Measurements from ENCODE around the gene MXD1. TPM values are rescaled to one million over a fixed set of nuclear protein-coding genes. Genes with fewer than 3 reads are reported as not detected.

MXD1 gene
- total and polyA plus RNA-seq, 2 of the 4 experiments (the other 2 are of a cell fraction): 2.0 to 3.7 TPM

DNA sequence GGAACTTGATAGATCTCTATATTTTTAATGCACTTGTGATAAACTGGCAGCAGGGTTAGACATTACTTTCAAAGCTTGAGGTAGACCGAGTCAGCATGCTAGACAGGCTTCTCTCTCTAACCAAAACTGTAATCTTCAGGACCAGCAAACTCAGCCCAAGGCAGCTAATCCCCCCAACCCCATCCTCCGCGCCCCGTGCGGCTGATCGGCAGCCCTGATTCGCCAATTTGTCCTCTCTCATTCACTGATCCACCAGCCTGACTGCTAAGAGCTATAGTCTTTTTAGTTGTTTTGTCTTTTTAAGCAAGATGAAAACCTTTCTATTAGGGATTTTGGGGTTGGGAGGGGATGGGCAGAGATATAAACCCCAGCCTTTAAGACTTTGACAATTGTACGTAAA lies 25.8 kb downstream of the MXD1 start:
- Histone ChIP-seq H3K79me1 (ENCODE audit: low read depth in 1 of 2, low read length in 2 of 2) (peaks cover 3 to 6% of the 10 kb centered on the region in 2 experiments), H3K4me1 (ENCODE audit: control insufficient read depth, insufficient read depth, low read length) (peaks cover 3% of the 10 kb centered on the region; the same call in 1 of the 2 replicates), H3K9me1 (ENCODE audit: insufficient read depth, low read length) (peaks cover 13% of the 10 kb centered on the region), H3K4ac (ENCODE audit: low read depth, low read length) (no peak overlapping the region), H3K27me3 (ENCODE audit: control insufficient read depth, insufficient read depth, low read length) (no peaks in the 10 kb centered on the region), H3K9ac (ENCODE audit: low read depth, low read length) (no peak overlapping the region), H3K56ac (ENCODE audit: extremely low read depth, insufficient read depth, low read length) (no peak overlapping the region), H3K9me3 (ENCODE audit: control insufficient read depth, insufficient read depth, low read length) (no peaks in the 10 kb centered on the region), H4K91ac (ENCODE audit: insufficient read depth, low read depth, low read length) (no peak overlapping the region), H2BK120ac (ENCODE audit: low read depth, low read length) (no peak overlapping the region), H2AFZ (replicated peaks; ENCODE audit: low read length, poor library complexity) (no peak overlapping the region), H3K23ac (ENCODE audit: low read depth, low read length) (no peak overlapping the region), H2BK5ac (ENCODE audit: low read depth, low read length, poor library complexity, severe bottlenecking) (no peak overlapping the region), H4K8ac (ENCODE audit: low read depth in 2 of 2, low read length in 2 of 2) (no peak overlapping the region), H4K20me1 (ENCODE audit: insufficient read depth, low read length) (no peaks in the 10 kb centered on the region), H2AK5ac (ENCODE audit: low read depth, low read length) (no peak overlapping the region), H3K36me3 (ENCODE audit: control insufficient read depth, insufficient read depth, low read length) (peaks cover 36% of the 10 kb centered on the region), H4K5ac (ENCODE audit: low read depth, low read length) (no peak overlapping the region), H3K4me2 (ENCODE audit: low read depth, low read length) (no peak overlapping the region), H3K27ac (ENCODE audit: insufficient read depth, low read length) (no peak overlapping the region), H2BK15ac (ENCODE audit: low read depth, low read length) (no peak overlapping the region), H3K18ac (ENCODE audit: low read depth, low read length) (no peak overlapping the region), H2AK9ac (replicated peaks; ENCODE audit: low read depth, low read length, poor library complexity) (no peak overlapping the region), H3K14ac (replicated peaks; ENCODE audit: low read depth, low read length) (no peak overlapping the region), H3K4me3 (ENCODE audit: insufficient read depth, low read depth, low read length) (no peak overlapping the region), H2BK20ac (ENCODE audit: low read depth, low read length) (no peak overlapping the region)
- intact Hi-C loops (cut with micrococcal nuclease): no loop called here
- ChIA-PET CTCF (no interaction called here), POLR2A (ENCODE audit: unreplicated experiment) (interaction anchor here (0.7 kb wide), 1 partner anchor 115 kb away, joined by 7 read pairs; no protein-coding TSS in a partner anchor)
- ATAC-seq (ENCODE audit: low read depth) (no peak), DNase-seq (no peak)
- dilution Hi-C loops (cut with HindIII; ENCODE audit: low sequenced_read_pairs, unreplicated experiment): no loop called here
- BruUV-seq (replicated peaks): no TSS peak
- TF ChIP-seq CEBPB (IDR thresholded peaks at IDR 0.05; ENCODE audit: low read depth, low read length) (no peak), BHLHE40 (IDR thresholded peaks at IDR 0.05; ENCODE audit: low read depth, low read length) (no peak), NFE2L2 (IDR thresholded peaks at IDR 0.05; ENCODE audit: low read depth, low read length) (no peak), POLR2A (IDR thresholded peaks at IDR 0.05; ENCODE audit: low read depth, low read length) (no peak), RFX5 (IDR thresholded peaks at IDR 0.05; ENCODE audit: low read depth, low read length) (no peak), MAZ (IDR thresholded peaks at IDR 0.05; ENCODE audit: borderline replicate concordance, low read depth, low read length) (no peak), MAFK (IDR thresholded peaks at IDR 0.05; ENCODE audit: low read depth, low read length) (no peak), RCOR1 (IDR thresholded peaks at IDR 0.05; ENCODE audit: insufficient replicate concordance, low read length) (no peak), SMC3 (IDR thresholded peaks at IDR 0.05; ENCODE audit: low read depth, low read length) (no peak), MXI1 (IDR thresholded peaks at IDR 0.05; ENCODE audit: borderline replicate concordance, low read depth, low read length) (no peak), RAD21 (IDR thresholded peaks at IDR 0.05; ENCODE audit: low read length) (no peak)
- TF ChIP-seq, protein P1, sequence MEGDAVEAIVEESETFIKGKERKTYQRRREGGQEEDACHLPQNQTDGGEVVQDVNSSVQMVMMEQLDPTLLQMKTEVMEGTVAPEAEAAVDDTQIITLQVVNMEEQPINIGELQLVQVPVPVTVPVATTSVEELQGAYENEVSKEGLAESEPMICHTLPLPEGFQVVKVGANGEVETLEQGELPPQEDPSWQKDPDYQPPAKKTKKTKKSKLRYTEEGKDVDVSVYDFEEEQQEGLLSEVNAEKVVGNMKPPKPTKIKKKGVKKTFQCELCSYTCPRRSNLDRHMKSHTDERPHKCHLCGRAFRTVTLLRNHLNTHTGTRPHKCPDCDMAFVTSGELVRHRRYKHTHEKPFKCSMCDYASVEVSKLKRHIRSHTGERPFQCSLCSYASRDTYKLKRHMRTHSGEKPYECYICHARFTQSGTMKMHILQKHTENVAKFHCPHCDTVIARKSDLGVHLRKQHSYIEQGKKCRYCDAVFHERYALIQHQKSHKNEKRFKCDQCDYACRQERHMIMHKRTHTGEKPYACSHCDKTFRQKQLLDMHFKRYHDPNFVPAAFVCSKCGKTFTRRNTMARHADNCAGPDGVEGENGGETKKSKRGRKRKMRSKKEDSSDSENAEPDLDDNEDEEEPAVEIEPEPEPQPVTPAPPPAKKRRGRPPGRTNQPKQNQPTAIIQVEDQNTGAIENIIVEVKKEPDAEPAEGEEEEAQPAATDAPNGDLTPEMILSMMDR (conservative IDR thresholded peaks at IDR 0.05; ENCODE audit: low read depth, low read length): no peak
- TF ChIP-seq, protein P2, sequence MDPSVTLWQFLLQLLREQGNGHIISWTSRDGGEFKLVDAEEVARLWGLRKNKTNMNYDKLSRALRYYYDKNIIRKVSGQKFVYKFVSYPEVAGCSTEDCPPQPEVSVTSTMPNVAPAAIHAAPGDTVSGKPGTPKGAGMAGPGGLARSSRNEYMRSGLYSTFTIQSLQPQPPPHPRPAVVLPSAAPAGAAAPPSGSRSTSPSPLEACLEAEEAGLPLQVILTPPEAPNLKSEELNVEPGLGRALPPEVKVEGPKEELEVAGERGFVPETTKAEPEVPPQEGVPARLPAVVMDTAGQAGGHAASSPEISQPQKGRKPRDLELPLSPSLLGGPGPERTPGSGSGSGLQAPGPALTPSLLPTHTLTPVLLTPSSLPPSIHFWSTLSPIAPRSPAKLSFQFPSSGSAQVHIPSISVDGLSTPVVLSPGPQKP (IDR thresholded peaks at IDR 0.05; ENCODE audit: borderline replicate concordance, low read depth, low read length): no peak
- in situ Hi-C loops (cut with MboI; ENCODE audit: low sequenced_read_pairs): no loop called here
- no CpG with 5 or more reads among the region's 8 CpGs for WGBS, 2 experiments (ENCODE audit: extremely low coverage in 2 of 2, insufficient read length in 1 of 2)
